Left ventricle myocardium inferior (tissue), 1 donor: Measurements from ENCODE around the gene BMPR1A. TPM values are rescaled to one million over a fixed set of nuclear protein-coding genes. Genes with fewer than 3 reads are reported as not detected.
A peak's percentile ranks its signal among the peaks of the same experiment; 100 is the strongest.

Source experiments
- DNase-seq: peaks from one replicate; pipeline ENCODE4 v3.0.0-alpha.2; 2020
- H3K27ac ChIP-seq: fragments of 200-600 bp; replicated peaks from 2 replicates; pipeline ENCODE4 v1.8.0; 2021
- H3K27me3 ChIP-seq: fragments of 200-600 bp; 2 replicates; pipeline ENCODE4 v1.8.0; 2021; ENCODE audit warnings: low read depth
- H3K36me3 ChIP-seq: fragments of 200-600 bp; 2 replicates; pipeline ENCODE4 v1.8.0; 2021
- H3K4me1 ChIP-seq: fragments of 200-600 bp; 2 replicates; pipeline ENCODE4 v1.8.0; 2021
- H3K4me3 ChIP-seq: fragments of 200-600 bp; 2 replicates; pipeline ENCODE4 v1.8.0; 2021; ENCODE audit warnings: mild to moderate bottlenecking, moderate library complexity
- H3K9me3 ChIP-seq: fragments of 200-600 bp; replicated peaks from 2 replicates; pipeline ENCODE4 v1.8.0; 2021
- CTCF ChIP-seq: fragments of 200-600 bp; IDR thresholded peaks from 2 replicates; pipeline ENCODE4 v1.8.0; 2021; ENCODE audit warnings: antibody characterized with exemption, mild to moderate bottlenecking, borderline replicate concordance
- intact Hi-C: fragments of 100-400 bp; cut with micrococcal nuclease; formaldehyde crosslinking; loops from one replicate; pipeline ENCODE4 v1.11.0; 2022
- total RNA-seq: library from RNA; stranded (reverse); fragmentation: NEBNext Ultra II Directional; extraction: Animal tissue kit (Norgen Biotek cat#: 25700); gene quantifications from one replicate; pipeline ENCODE4 v1.2.1, GENCODE V29; 2021
- donor health status: DM: no; HTN: yes; CAD: no; lungs with severe emphysema.

BMPR1A gene
- total RNA-seq, 1 donor from 2014 or later = 43.8 TPM

DNA sequence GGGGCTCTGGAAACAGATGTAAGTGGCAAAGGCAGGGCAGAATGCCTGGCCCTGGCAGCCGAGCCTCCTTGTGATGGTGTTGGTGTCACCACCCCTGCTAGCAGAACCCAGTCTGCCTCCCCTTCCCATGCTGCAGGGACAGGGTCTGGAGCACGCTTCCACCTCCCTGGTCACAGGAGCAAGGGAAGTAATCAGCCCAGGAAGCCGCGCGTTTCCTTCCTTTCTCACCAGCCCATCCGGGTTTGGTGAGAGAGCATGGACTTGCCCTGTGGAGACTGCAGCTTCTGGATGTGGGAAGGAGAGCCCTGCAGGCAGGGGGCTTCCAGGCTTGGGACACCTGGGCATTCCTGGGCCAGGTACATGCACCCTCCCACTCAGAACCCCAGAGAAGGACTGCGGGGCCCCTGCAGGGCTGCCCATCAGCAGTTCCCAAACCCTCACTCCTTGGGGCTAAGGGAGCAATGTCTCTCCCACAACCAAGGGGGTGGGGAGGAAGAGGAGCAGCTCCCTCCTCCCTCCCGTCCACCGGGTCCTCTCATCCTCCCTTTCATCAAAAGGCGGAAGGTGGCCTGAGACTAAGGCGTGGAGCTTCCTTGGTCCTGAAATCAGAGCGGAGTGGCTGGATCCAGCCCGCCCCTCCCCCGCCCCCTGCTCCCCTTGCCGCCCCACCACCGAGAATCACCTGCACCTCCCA is 199.2 kb downstream of the BMPR1A start:
- DNase-seq = no peak
- Histone ChIP-seq H3K4me1 (peaks cover 100% of the 10 kb centered on the region), H3K4me3 (peak overlapping the region; percentile 68), H3K9me3 (peaks cover 13% of the 10 kb centered on the region), H3K27me3 (no peaks in the 10 kb centered on the region), H3K36me3 (peaks cover 6% of the 10 kb centered on the region), H3K27ac (peak overlapping the region; percentile 88)
- intact Hi-C loops = no loop called here
- TF ChIP-seq CTCF = no peak

- Histone ChIP-seq H3K27me3 (no peaks in the 10 kb centered on the region), H3K36me3 (peaks cover 6% of the 10 kb centered on the region)
- no peak for DNase-seq
These were observed 199.9 kb downstream of the BMPR1A start for GRCh38 chr10:86956195-86956847.

DNA sequence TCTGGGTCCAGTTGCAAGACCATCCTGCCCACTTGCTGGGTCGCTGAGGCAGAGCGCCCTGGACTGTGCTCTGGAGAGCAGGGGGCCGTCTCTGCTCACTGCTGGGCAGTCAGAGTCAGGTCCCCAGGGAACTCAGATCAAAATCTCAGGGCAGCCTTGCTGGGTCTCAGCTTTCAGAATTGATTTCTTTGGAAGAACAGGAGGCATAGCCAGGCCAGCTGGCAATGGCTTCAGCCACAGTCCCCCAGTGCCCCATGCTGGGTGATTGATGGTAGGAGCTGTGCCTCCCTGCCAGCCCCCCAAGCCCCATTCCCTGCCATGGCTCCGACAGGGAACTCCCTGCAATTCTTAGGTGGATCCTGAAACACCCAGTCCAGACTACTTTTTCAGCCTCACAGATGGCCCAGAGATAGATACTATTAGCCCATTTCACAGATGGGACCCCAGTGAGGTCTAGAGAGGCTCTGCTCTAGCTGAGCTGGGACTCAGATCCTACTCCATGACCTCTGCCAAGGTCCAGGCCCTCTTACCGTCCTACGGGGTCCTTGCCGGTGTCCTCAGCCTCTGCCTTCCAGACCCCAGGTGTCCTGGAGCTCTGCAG is 200.5 kb downstream of the BMPR1A start:
- peaks cover 91% of the 10 kb centered on the region for H3K4me1 ChIP-seq
- peaks cover 12% of the 10 kb centered on the region for H3K9me3 ChIP-seq
- no peak for TF ChIP-seq CTCF
- no peak for DNase-seq
- peak overlapping the region; percentile 68 for H3K4me3 ChIP-seq
- H3K27ac ChIP-seq = peak overlapping the region; percentile 88
- intact Hi-C loops = no loop called here
- no peaks in the 10 kb centered on the region for H3K27me3 ChIP-seq
- peaks cover 6% of the 10 kb centered on the region for H3K36me3 ChIP-seq

More at GRCh38 chr10:86956195-86956847, 199.9 kb downstream of the BMPR1A start:
- peak overlapping the region; percentile 88 for H3K27ac ChIP-seq
- H3K9me3 ChIP-seq = peaks cover 13% of the 10 kb centered on the region
- TF ChIP-seq CTCF = no peak
- intact Hi-C loops = no loop called here
- H3K4me1 ChIP-seq = peaks cover 97% of the 10 kb centered on the region
- H3K4me3 ChIP-seq = peak overlapping the region; percentile 68

GRCh38 chr10:86957471-86958115 is 201.2 kb downstream of the BMPR1A start, which contains the start of gene MMRN2:
MMRN2 (minus strand) TSS chr10:86957615; CDS start chr10:86957541, 74 bp downstream.
- H3K4me1 ChIP-seq = peaks cover 84% of the 10 kb centered on the region

More at GRCh38 chr10:86957471-86958115, 201.2 kb downstream of the BMPR1A start, which contains the start of gene MMRN2:
- peak within 1 kb of the TSS; percentile 88 for H3K27ac ChIP-seq
- peaks cover 4% of the 10 kb centered on the region for H3K36me3 ChIP-seq
- no peaks in the 10 kb centered on the region for H3K27me3 ChIP-seq
- peak within 1 kb of the TSS; percentile 68 for H3K4me3 ChIP-seq
- no peak for DNase-seq
- no peak for TF ChIP-seq CTCF
- H3K9me3 ChIP-seq = peaks cover 6% of the 10 kb centered on the region
- intact Hi-C loops = no loop called here
